ENCODE results near the gene CENPX.

CENPX gene

GRCh38 chr17:82059272-82060000 is 36.8 kb upstream of the CENPX start:
- H3K4me3 Mint-ChIP-seq, result no peak overlapping the region
- no peak for DNase-seq (ENCODE audit: low spot score)
- H3K9me3 Mint-ChIP-seq, result no peaks in the 10 kb centered on the region
- no peak overlapping the region for H3K27ac Mint-ChIP-seq
- no peaks in the 10 kb centered on the region for H3K27me3 Mint-ChIP-seq (ENCODE audit: low read depth)
- H3K4me1 Mint-ChIP-seq (ENCODE audit: low read depth), result peaks cover 1% of the 10 kb centered on the region
- H3K36me3 Mint-ChIP-seq (ENCODE audit: low read depth), result peaks cover 21% of the 10 kb centered on the region

GRCh38 chr17:82058855-82059249 is 36.2 kb upstream of the CENPX start:
- Mint-ChIP-seq H3K27ac (no peak overlapping the region), H3K4me1 (ENCODE audit: low read depth) (no peaks in the 10 kb centered on the region)

GRCh38 chr17:82058230-82058854 is 35.7 kb upstream of the CENPX start:
- Mint-ChIP-seq H3K9me3 (no peaks in the 10 kb centered on the region), H3K27me3 (ENCODE audit: low read depth) (no peaks in the 10 kb centered on the region), H3K36me3 (ENCODE audit: low read depth) (peaks cover 21% of the 10 kb centered on the region), H3K27ac (no peak overlapping the region), H3K4me3 (no peak overlapping the region), H3K4me1 (ENCODE audit: low read depth) (peaks cover 2% of the 10 kb centered on the region)
- no peak for DNase-seq (ENCODE audit: low spot score)

More at GRCh38 chr17:82058855-82059249, 36.2 kb upstream of the CENPX start:
- Mint-ChIP-seq H3K4me3 (no peak overlapping the region), H3K9me3 (no peaks in the 10 kb centered on the region), H3K36me3 (ENCODE audit: low read depth) (peaks cover 21% of the 10 kb centered on the region), H3K27me3 (ENCODE audit: low read depth) (no peaks in the 10 kb centered on the region)
- DNase-seq (ENCODE audit: low spot score), result no peak

GRCh38 chr17:82056729-82057621 is 34.3 kb upstream of the CENPX start:
- Mint-ChIP-seq H3K9me3 (no peaks in the 10 kb centered on the region), H3K4me3 (no peak overlapping the region), H3K4me1 (ENCODE audit: low read depth) (peaks cover 3% of the 10 kb centered on the region), H3K27ac (no peak overlapping the region), H3K27me3 (ENCODE audit: low read depth) (no peaks in the 10 kb centered on the region), H3K36me3 (ENCODE audit: low read depth) (peaks cover 22% of the 10 kb centered on the region)
- no peak for DNase-seq (ENCODE audit: low spot score)

GRCh38 chr17:82055965-82056728 is 33.5 kb upstream of the CENPX start:
- Mint-ChIP-seq H3K9me3 (no peaks in the 10 kb centered on the region), H3K27ac (no peak overlapping the region), H3K36me3 (ENCODE audit: low read depth) (peaks cover 22% of the 10 kb centered on the region), H3K27me3 (ENCODE audit: low read depth) (no peaks in the 10 kb centered on the region), H3K4me1 (ENCODE audit: low read depth) (peaks cover 3% of the 10 kb centered on the region), H3K4me3 (no peak overlapping the region)
- no peak for DNase-seq (ENCODE audit: low spot score)

GRCh38 chr17:82055023-82055964 is 32.6 kb upstream of the CENPX start:
- Mint-ChIP-seq H3K36me3 (ENCODE audit: low read depth) (peaks cover 22% of the 10 kb centered on the region), H3K27me3 (ENCODE audit: low read depth) (no peaks in the 10 kb centered on the region), H3K27ac (no peak overlapping the region), H3K4me1 (ENCODE audit: low read depth) (peaks cover 3% of the 10 kb centered on the region), H3K9me3 (no peaks in the 10 kb centered on the region), H3K4me3 (no peak overlapping the region)
- no peak for DNase-seq (ENCODE audit: low spot score)

- Mint-ChIP-seq H3K4me3 (no peak overlapping the region), H3K27ac (no peak overlapping the region), H3K4me1 (ENCODE audit: low read depth) (peaks cover 3% of the 10 kb centered on the region), H3K27me3 (ENCODE audit: low read depth) (no peaks in the 10 kb centered on the region), H3K9me3 (no peaks in the 10 kb centered on the region), H3K36me3 (ENCODE audit: low read depth) (peaks cover 18% of the 10 kb centered on the region)
- no peak for DNase-seq (ENCODE audit: low spot score)
Observed at GRCh38 chr17:82054351-82055022, 31.8 kb upstream of the CENPX start.

GRCh38 chr17:82053556-82054263 is 31.0 kb upstream of the CENPX start:
- H3K27ac Mint-ChIP-seq, result no peak overlapping the region
- DNase-seq (ENCODE audit: low spot score), result no peak

GRCh38 chr17:82053130-82053529 is 30.5 kb upstream of the CENPX start:
- Mint-ChIP-seq H3K9me3 (no peaks in the 10 kb centered on the region), H3K4me1 (ENCODE audit: low read depth) (peaks cover 3% of the 10 kb centered on the region), H3K36me3 (ENCODE audit: low read depth) (peaks cover 18% of the 10 kb centered on the region), H3K4me3 (peak overlapping the region; percentile 79), H3K27ac (no peak overlapping the region), H3K27me3 (ENCODE audit: low read depth) (no peaks in the 10 kb centered on the region)
- DNase-seq (ENCODE audit: low spot score), result no peak

More at GRCh38 chr17:82053556-82054263, 31.0 kb upstream of the CENPX start:
- H3K27me3 Mint-ChIP-seq (ENCODE audit: low read depth), result no peaks in the 10 kb centered on the region
- peaks cover 3% of the 10 kb centered on the region for H3K4me1 Mint-ChIP-seq (ENCODE audit: low read depth)
- no peaks in the 10 kb centered on the region for H3K9me3 Mint-ChIP-seq
- H3K4me3 Mint-ChIP-seq, result peak overlapping the region; percentile 79
- peaks cover 18% of the 10 kb centered on the region for H3K36me3 Mint-ChIP-seq (ENCODE audit: low read depth)

GRCh38 chr17:82052638-82053059 is 30.0 kb upstream of the CENPX start:
- peak overlapping the region; percentile 36 for H3K27ac Mint-ChIP-seq

GRCh38 chr17:82051776-82052637 is 29.3 kb upstream of the CENPX start, which contains the start of the genes GPS1 and RFNG:
TSS of gene GPS1 (plus strand) at chr17:82051898. CDS start at chr17:82051932, 34 bp downstream.
TSS of gene RFNG (minus strand) at chr17:82051811. CDS start at chr17:82051766, 45 bp downstream.
- peak; percentile 79 for DNase-seq (ENCODE audit: low spot score)
- H3K27me3 Mint-ChIP-seq (ENCODE audit: low read depth), result no peaks in the 10 kb centered on the region
- peaks cover 3% of the 10 kb centered on the region for H3K4me1 Mint-ChIP-seq (ENCODE audit: low read depth)
- H3K27ac Mint-ChIP-seq, result peak within 1 kb of the TSS; percentile 91
- no peaks in the 10 kb centered on the region for H3K9me3 Mint-ChIP-seq
- peak within 1 kb of the TSS; percentile 89 for H3K4me3 Mint-ChIP-seq
- H3K36me3 Mint-ChIP-seq (ENCODE audit: low read depth), result peaks cover 13% of the 10 kb centered on the region

More at GRCh38 chr17:82052638-82053059, 30.0 kb upstream of the CENPX start:
- Mint-ChIP-seq H3K9me3 (no peaks in the 10 kb centered on the region), H3K36me3 (ENCODE audit: low read depth) (peaks cover 14% of the 10 kb centered on the region), H3K27me3 (ENCODE audit: low read depth) (no peaks in the 10 kb centered on the region), H3K4me1 (ENCODE audit: low read depth) (peaks cover 3% of the 10 kb centered on the region), H3K4me3 (peak overlapping the region; percentile 79)
- DNase-seq (ENCODE audit: low spot score), result no peak
